ENCODE measurements around the gene LILRA6.

- TF ChIP-seq POLR2AphosphoS5 (IDR thresholded peaks at IDR 0.05; ENCODE audit: low read depth, low read length) (no peak), POLR2A (IDR thresholded peaks at IDR 0.05; ENCODE audit: low read depth, low read length) (no peak), TAF1 (IDR thresholded peaks at IDR 0.05; ENCODE audit: borderline replicate concordance, low read depth, low read length) (no peak)
These were observed 31.4 kb downstream of the LILRA6 start for GRCh38 chr19:54211235-54211634.

Measured in GM12892 (cell line).